ENCODE data around the gene RHOF.

Gene RHOF

DNA sequence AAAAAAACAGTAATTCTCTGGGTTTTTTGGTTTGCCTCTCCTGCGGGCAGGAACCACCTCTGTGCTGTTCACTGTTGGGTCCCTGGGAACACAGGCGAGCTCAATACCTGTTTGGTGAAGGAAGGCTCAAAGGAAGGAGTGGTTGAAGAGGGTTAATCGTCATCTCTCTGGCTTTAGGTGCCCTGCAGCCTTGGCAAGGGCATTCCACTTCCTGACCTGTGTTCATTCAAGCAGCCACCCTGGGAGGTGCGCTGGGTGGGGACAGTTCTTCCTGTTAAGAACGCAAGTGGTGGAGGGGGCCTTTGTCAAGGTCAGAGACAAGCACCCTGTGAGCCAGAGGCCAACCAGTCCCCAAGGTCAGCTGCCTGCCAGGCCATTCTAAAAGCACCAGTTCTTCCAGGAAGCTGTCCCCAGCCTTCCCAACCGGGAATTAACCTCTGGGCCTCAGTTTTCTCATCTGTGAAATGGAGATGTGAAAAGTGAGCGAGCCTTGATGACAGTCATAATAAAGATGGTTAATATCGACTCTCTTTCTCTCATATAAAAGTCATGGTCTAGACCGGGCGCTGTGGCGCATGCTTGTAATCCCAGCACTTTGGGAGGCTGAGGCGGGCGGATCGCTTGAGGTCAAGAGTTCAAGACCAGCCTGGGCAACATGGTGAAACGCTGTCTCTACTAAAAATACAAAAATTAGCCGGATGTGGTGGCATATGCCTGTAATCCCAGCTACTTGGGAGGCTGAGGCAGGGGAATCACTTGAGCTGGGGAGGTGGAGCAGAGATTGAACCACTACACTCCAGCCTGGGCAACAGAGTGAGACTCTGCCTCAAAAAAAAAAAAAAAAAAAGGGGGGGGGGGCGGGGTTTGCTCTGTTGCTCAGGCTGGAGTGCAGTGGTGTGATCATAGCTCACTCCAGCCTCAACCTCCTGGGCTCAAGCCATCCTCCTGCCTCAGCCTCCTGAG is 6.1 kb downstream of the RHOF start:
- FAIRE-seq (no peak), DNase-seq (ENCODE audit: insufficient read length, low spot score) (no peak)
- TF ChIP-seq POLR2A (IDR thresholded peaks at IDR 0.05; ENCODE audit: low read depth, low read length) = no peak

DNA sequence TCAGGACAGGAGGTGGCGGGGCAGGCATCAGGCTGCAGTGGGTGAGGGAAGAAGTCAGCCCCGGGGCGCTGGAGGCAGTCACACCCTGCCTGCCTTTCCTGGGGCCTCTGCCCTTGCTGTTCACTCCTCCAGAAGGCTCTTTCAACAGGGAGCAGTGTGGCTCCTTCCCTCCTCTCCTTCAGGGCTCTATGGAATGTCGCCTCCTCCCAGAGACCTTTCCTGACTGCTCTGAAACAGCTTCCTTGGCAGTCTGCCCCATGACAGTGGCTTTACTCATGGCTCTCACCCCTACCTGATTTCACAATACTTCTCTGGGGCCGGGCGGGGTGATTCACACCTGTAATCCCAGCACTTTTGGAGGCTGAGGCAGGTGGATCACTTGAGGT is 7.1 kb downstream of the RHOF start:
- no peak for TF ChIP-seq POLR2A (IDR thresholded peaks at IDR 0.05; ENCODE audit: low read depth, low read length)
- FAIRE-seq = peak; percentile 90
- no peak for DNase-seq (ENCODE audit: insufficient read length, low spot score)

DNA sequence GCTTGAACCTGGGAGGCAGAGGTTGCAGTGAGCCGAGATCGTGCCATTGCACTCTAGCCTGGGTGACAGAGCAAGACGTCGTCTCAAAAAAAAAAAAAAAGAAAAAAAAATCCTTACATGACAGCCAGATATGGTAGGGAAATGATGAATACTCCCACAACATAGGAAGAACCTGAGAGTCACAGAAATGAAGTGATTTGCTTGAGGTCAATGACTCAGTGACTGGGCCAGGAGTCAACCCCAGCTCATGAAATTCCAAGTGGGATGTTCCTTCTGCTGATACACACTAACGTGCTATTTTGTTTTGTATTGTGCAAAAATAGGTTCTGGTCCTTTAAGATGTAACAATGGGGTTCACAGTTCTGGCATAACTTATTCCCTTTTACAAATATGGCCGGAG is 9.0 kb downstream of the RHOF start:
- FAIRE-seq (peak; percentile 92), DNase-seq (ENCODE audit: insufficient read length, low spot score) (no peak)
- TF ChIP-seq POLR2A (IDR thresholded peaks at IDR 0.05; ENCODE audit: low read depth, low read length) = no peak

DNA sequence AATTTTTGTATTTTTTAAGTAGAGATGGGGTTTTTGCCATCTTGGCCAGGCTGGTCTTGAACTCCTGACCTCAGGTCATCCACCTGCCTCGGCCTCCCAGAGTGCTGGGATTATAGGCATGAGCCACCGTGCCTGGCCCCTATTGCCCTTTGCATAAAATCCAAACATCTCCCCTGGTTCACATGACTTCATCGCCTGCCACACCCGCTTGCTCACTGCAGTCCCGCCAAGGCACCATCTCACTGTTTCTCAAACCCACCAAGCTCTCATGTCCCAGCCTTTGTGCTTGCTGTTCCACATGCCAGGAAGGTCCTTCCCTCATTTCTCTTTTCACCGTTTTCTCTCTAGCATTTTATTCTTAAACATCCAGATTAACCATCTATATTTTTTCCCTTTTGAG is 9.7 kb downstream of the RHOF start:
- no peak for TF ChIP-seq POLR2A (IDR thresholded peaks at IDR 0.05; ENCODE audit: low read depth, low read length)
- DNase-seq (ENCODE audit: insufficient read length, low spot score) (no peak), FAIRE-seq (peak; percentile 30)

DNA sequence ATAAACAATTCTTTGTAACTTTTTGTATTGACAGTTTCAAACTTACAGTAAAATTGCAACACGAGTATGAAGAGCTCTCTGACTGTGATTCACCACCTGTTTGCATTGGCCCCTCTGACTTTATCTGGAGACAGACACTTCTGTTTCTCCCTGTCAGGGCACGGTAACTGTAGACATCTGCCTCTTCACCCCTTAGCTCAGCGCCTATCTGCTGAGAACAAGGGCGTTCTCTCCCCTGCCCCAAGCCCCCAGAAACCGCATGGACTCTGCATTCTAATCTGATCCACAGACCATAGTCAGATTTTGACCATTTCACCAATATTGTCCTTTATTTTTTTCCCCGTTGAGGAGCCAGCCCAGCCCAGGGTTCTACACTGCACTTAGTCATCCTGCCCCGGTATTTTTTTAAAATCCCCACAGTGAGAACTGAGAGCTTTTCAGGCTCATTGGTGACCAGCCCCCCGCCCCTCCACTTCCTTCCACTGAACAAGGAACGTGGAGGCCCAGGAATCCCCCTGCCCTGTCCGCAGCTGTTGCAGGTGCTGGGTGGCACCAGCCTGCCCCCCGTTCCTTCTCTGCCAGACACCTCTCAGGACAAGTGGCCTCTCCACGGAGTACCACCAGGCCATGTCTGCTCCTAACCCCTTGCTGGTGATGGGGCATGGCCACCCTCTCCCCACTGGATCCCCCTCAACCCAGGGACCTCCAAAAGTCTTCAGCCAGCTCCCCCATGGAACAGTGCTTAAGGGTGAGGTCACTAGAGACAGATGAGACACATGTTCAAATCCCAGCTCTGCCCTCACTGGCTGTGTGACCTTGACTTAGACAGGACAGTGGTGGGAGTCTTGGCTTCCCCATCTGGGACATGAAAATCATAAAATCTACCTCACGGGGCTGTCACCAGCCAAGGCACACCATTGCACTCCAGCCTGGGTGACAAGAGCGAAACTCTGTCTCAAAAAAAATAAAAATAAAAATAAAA is 11.2 kb downstream of the RHOF start:
- no peak for TF ChIP-seq POLR2A (IDR thresholded peaks at IDR 0.05; ENCODE audit: low read depth, low read length)
- DNase-seq (ENCODE audit: insufficient read length, low spot score) (no peak), FAIRE-seq (no peak)

DNA sequence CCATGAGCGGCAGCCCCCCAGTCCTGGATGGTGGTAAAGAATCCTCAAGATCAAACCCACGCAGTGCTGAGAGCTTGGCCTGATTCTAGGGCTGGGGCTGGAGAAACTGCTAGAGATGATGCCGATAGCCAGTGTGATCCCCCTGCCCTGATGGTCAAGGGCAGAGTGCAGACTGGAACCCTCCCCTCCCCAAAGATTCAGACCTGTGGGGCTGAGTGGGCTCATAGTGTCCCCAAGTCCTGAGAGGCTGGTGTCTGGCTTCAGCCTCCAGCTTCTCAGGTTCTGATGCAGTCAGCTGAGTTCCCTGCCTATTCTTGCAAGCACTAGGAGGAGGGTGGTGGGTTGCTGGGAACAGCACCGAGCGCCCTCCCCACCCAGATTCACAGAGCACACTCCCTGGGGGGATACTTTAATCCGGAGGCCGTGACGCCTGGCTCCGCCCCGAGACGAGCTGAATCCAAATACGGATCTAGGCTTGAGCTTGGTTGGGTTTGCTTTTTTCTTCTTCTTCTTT is 11.9 kb downstream of the RHOF start:
- TF ChIP-seq POLR2A (IDR thresholded peaks at IDR 0.05; ENCODE audit: low read depth, low read length) = no peak
- FAIRE-seq (no peak), DNase-seq (ENCODE audit: insufficient read length, low spot score) (no peak)

DNA sequence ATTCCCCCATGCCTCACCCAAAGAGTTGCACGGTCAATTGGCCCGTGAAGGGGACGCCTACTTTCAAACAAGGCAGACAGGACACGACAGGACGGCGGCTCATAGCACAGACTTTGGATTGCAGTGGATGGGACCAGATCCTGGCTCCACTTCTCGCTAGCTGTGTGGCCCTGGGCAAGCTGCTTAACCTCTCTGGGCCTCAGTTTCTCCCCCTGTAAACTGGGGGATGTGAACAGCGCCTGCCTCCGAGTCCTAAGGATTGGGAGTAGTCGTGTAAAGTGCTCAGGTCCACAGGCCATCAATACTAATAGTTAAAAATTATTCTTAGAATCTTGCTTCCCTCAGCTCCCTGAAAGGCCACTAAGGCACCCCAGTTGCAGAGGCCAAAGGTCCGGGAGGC is 13.1 kb downstream of the RHOF start:
- DNase-seq (ENCODE audit: insufficient read length, low spot score) = no peak
- no peak for FAIRE-seq
- no peak for TF ChIP-seq POLR2A (IDR thresholded peaks at IDR 0.05; ENCODE audit: low read depth, low read length)

DNA sequence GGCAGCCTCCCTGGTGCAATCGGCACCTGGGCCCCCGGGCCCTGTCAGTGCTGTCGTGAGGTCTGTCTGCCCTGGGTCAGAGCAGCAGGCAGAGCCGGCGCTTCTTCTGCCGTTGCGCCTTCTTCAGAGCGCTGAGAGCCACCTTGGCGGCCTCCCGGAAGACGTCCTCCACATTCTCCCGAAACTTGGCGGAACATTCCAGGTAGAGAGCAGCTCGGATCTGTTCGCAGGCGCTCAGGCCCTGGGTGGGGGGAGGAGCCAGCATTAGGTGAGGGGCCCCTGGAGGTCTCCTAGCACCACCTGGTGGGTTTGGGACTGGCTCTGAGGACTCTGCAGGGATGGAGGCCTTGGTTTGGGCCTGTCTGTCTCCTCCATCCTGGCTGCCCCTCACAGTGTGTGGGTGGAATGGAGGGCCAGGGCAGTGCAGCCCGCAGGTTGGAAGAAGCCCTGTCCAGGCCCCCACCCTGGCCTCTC is 14.0 kb downstream of the RHOF start:
- no peak for TF ChIP-seq POLR2A (IDR thresholded peaks at IDR 0.05; ENCODE audit: low read depth, low read length)
- DNase-seq (ENCODE audit: insufficient read length, low spot score) = no peak
- FAIRE-seq = no peak

DNA sequence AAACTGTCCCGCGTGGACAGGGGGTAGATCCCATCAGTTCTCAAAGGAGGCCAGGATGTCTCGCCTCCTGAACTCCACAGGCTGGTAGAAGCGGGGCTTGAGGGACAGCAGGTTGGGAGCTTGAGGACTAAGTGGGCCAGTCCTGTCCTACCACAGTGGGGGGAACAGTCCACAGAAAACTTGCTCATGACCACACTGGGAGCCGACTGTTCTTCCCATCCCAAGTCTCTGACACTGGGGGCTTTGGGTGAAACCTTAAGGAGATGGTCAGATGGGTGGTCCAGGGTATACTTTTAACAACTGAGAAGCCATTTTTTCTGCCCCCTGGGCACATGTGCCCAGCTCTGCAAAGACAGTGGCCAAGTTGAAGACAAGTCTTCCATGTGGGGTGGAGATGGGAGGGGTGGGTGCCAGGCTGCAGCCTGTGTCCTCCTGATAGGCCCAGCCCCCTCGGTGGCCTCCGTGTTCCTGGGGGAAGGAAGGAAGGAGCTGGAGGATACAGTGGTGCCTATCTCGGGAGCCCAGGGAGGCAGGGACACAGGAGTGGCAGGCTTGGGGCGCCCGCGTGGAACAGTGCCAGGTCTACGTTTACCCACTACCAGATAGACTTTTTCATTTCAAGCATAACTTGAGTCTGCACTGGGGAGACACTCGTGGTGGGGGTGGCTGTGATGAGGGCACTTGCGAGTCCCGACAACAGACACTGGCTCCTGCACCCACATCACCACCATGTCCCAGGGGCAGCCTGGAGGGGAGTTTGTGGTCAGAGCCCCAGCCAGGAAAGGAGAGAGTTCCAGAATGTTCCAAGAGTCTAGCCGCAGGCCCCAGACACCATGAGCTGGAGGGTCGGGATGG is 14.7 kb downstream of the RHOF start:
- DNase-seq (ENCODE audit: insufficient read length, low spot score) (no peak), FAIRE-seq (no peak)
- no peak for TF ChIP-seq POLR2A (IDR thresholded peaks at IDR 0.05; ENCODE audit: low read depth, low read length)

DNA sequence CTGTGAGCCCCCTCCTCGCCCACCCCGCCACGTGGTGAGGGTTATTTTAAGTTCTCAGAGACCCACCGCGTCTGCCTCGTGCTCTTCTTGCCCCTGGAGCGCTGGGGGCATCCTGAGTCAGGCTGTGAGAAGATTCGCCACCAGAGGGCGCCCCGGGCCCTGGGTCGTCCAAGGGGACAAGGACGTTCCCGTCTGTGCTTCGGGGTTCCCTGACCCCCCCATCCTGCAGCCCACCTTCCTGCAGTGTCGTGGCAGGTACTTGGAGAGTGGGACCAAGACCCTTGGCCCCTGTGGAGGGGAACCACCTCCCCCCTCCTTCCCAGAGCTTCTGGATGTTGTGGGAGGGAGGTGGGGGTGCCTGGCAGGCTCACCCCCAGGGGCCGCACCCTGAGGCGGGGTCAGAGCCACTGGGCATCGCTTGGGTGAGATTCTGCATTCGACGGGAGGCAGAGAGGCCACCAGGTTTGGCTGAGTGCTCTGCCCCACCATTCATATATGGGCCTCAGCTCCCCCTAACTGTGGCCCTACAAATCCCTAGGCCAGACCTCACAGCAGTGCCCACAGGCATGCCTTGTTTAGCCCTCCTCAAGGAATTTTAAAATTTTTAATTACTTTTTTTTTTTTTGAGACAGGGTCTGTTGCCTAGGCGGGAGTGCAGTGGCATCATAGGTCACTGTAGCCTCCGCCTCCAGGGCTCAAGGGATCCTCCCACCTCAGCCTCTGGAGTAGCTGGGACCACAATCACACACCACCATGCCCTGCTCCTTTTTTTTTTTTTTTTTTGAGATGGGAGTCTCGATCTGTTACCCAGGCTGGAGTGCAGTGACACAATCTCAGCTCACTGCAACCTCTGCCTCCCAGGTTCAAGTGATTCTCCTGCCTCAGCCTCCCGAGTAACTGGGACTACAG is 17.0 kb downstream of the RHOF start:
- FAIRE-seq (no peak), DNase-seq (ENCODE audit: insufficient read length, low spot score) (no peak)
- TF ChIP-seq POLR2A (IDR thresholded peaks at IDR 0.05; ENCODE audit: low read depth, low read length) = no peak

DNA sequence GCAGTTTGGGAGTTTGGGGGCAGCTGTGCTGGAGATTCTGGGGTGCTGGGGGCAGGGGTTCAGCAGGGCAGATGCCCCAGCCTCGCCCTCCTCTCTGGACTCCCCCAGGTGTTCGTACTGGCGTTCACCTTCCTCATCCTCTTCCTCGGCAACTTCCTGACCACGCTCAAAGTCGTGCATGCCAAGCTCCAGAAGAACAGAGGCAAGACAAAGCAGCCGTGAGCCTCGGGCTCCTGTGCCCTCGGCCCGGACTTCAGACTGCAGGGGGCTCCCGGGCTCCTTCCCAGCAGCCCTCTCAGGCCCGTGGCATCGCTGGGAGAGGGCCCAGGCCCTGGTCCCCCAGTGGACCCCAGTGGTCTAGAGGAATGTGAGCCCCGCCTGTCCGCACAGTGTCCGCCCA is 18.0 kb downstream of the RHOF start:
- FAIRE-seq (no peak), DNase-seq (ENCODE audit: insufficient read length, low spot score) (no peak)

DNA sequence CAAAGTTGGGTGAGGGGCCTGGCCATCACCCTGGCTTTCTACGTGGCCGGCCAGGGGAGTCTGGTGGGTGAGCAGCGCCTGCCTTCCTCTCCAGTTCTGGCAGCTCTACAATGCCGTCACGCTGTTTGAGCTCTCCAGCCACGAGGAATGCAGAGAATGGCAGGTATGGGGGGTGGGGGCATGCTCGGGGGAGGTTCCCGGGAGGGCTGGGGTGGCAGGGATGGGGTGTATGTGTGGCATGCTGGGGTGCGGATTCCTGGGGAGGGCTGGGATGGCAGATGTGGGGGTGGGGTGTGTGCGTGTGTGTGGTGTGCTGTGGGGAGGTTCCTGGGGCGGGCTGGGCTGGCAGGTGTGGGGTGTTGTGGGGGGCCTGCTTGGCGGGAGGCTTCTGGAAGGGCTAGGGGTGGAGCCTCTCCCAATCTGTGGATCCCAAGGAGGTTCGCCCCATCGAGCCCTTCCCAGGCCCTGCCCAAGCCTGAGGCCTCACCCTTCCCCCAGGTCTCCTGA is 18.5 kb downstream of the RHOF start:
- FAIRE-seq (no peak), DNase-seq (ENCODE audit: insufficient read length, low spot score) (no peak)
- TF ChIP-seq POLR2A (IDR thresholded peaks at IDR 0.05; ENCODE audit: low read depth, low read length) = no peak

More for the DNA sequence above, 18.0 kb downstream of the RHOF start:
- no peak for TF ChIP-seq POLR2A (IDR thresholded peaks at IDR 0.05; ENCODE audit: low read depth, low read length)

Measured in H54 (cell line).